ENCODE measurements around the gene CSF2.
"Not testable (repeated sequence)": the region's sequence is repeated elsewhere in the genome, so short reads cannot be mapped to it uniquely, and the experiment has no call there.

Gene CSF2

DNA sequence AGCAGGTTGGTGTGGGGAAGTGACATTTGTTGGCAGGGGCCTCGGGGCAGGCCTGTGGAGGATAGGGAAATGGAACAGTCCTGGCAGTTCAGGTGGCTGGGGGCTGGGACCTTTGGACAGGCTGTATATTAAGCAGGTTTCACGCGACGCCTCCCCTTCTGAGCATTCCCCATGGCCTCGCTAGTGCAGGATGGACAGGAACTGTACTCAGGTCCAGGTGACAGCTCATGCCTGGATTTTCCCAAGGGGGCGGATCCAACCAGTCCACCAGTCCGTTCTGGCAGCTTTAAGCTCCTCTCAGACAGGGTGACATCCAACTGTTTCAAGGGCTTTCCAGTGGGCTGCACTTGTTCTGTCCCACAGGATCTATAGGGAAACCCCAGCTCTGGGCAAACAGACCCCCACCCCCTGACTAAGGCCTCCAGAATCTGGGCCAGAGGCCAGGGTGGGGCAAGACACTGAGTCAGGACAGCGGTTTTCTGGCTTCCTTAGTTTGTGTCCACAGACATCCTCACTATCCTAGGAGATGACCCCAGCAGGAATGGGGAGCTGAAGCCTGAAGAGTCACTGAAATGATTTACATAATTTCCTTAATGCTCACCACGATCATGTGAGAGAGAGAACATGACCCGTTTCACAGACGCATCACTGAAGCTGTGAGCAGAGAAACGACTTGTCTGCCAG lies 20.9 kb downstream of the CSF2 start:
- DNase-seq: no peak

- no peak for DNase-seq
Measured at GRCh38 chr5:132095077-132095410, 21.5 kb downstream of the CSF2 start.

DNA sequence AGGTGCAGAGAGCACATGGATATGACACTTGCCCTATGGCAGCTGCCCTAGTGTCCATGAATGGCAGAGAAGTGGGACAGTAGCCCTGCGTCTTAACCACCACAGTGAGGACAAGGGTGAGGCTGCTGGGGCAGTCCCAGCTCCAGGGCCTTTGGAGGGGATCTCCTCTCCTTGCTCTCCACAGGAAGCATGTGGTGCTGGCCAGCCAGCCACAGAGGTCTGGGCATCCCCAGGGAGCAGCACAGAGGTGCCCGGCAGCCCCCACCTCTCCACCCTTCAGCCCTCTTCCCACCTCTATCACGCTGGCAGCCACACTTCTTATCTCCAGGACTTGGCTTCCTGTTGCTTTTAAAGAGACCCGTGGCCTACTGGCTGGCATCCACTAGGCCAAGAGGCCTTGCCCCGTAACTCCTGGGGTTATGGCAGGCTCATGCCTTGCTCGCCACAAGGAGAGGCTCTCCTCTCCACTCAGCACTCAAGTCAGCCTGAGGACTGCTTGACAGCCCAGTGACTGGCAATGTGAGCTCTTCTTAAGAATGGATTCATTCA lies 21.9 kb downstream of the CSF2 start:
- no peak for DNase-seq

- no peak for DNase-seq
Measured at GRCh38 chr5:132096904-132097303, 23.3 kb downstream of the CSF2 start.

- no peak for DNase-seq
Measured at GRCh38 chr5:132098151-132098594, 24.6 kb downstream of the CSF2 start.

- no peak for DNase-seq
Measured at GRCh38 chr5:132098621-132099020, 25.0 kb downstream of the CSF2 start.

DNA sequence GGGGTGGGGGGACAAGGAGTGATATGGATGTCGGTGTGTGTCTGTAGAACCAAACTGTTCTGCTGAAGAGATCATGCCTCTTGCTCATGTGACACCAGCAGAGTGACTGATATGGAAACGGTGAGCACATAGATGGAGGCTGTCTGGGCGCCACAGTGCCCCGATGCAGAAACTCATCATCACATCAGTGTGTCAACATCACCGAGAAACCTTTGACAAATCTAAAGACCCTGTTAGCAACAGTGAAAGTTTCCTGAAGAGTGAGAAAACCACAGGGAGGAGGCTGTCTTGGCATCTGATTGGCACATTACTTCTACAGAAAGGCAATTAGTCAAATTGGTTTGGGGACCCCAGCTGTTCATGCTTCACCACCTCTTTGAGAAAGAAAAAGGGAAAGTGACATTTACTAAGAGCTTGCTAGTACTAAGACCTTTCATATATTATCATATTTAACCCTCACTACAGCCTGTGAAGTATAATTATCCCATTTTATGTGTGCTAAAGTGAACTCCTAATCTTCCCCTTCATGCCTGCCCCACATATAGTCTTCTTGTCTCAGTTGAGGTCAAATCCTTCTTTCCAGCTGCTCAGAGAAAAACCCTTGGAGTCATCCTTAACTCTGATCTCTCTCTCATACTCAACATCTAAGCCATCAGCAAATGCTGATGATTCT lies 25.6 kb downstream of the CSF2 start:
- DNase-seq: no peak

DNA sequence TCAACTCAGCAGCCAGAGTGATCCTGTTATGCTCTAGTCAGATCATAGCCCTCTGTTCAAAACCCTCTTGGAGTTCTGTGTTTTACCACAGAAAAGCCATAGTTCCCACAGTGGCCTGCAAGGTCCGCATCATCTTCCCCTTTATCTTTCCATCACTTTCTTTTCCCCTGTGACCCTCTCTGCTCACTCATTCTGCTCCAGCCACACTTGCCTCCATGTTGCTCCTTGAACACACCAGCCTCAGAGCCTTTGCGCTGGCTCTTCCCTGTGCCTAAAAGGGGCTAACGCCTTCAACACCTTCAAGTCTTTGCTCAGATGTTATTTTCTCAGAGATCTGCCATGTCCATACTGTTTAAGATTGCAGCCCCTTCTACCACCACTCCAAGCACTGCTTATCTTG lies 26.3 kb downstream of the CSF2 start:
- DNase-seq: no peak

GRCh38 chr5:132100672-132101261 lies 27.2 kb downstream of the CSF2 start:
- DNase-seq: no peak

GRCh38 chr5:132101385-132101880 lies 27.8 kb downstream of the CSF2 start:
- DNase-seq: no peak

DNA sequence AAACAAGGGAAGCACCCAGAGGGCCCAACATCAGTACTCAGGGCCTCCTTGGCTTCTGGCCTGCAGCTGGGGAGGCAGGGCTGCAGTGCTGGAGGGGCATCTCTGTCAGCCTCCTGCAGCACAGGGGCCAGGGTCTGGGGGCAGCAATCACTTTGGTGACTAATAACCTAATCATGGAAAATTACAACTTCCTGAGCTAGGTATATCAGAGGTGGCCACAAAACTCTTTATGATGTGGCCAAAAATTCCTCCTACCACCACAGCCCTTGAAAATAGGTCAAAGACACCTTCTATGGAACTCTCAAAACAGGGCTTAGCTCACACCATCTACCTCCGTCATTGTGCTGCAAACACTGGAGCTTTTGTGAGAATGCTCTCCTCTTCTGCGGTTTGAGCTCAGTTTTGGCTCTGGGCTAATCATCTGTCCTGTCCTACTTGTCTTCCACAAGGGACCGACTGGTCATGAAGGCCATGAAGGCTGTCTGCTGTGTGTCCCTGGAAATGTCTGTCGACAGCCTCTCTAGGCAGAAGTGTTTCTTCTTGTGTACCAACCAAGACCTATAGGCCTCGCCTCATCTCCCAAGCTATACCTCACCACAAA lies 28.6 kb downstream of the CSF2 start:
- DNase-seq: no peak

DNA sequence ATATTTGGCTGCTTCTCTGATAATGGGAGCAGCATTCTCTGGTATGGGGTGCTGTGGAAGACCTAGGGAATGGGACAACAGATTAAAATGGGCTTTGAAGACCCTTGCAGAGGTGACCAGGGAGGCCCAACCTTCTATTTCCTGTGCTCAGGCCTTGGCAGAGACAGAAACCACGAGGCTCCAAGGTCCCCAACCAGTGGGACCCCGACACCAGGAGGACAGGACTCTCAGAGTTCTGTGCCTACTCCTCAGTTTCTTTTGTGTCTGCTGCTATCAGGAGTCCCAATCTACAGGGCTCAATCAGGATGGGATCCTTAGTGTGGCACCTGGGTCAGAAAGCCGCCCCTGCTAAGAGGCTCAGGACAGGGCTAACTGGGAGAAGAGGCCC lies 29.3 kb downstream of the CSF2 start:
- DNase-seq: no peak

- peak; percentile 60 for DNase-seq
Measured at GRCh38 chr5:132103332-132103951, 29.9 kb downstream of the CSF2 start.

DNA sequence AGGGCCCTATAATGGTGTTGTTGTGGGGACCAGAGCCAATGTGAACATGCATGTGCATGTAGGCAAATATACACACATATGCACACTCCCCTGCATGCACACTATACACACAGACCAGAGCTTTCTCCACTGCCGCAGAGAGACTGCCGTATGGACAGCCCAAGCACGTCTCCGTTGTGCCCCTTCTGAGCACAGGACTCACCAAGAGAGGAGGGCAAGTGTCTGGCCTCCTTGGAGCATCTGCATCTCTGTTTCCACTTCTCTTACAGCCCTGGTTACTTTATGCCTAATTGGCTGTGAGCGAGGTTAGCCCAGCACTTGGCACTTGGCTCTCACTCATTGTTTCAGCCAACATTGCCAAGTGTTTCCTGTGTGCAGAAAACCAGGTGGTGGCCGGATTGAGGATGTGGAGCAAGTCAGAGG lies 30.4 kb downstream of the CSF2 start:
- peak; percentile 44 for DNase-seq

DNA sequence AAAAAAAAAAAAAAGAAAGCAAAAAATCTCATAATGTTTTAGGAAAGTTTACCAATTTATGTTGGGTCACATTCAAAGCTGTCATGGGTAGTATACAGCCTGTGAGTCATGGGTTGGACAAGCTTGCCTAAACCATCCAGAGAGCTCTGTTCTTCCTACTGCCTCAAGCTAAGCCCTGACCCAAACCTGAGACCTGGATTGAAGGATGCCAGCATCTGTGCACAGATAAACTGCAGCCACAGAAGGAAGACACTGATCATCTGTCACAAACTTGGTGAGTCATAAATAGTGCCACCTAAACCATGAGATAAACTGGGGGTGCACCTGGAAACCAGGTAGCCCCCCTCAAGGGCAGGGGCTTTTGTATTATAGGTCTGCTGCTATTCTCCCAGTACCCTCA lies 31.0 kb downstream of the CSF2 start:
- DNase-seq: no peak

GRCh38 chr5:132105688-132106087 lies 32.1 kb downstream of the CSF2 start:
- no peak for DNase-seq

DNA sequence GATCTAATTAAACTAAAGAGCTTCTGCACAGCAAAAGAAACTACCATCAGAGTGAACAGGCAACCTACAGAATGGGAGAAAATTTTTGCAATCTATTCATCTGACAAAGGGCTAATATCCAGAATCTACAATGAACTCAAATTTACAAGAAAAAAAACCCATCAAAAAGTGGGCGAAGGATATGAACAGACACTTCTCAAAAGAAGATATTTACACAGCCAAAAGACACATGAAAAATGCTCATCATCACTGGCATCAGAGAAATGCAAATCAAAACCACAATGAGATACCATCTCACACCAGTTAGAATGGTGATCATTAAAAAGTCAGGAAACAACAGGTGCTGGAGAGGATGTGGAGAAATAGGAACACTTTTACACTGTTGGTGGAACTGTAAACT lies 34.9 kb downstream of the CSF2 start:
- not testable (repeated sequence) for DNase-seq

GRCh38 chr5:132108957-132109356 lies 35.4 kb downstream of the CSF2 start:
- not testable (repeated sequence) for DNase-seq

GRCh38 chr5:132109494-132110053 lies 36.0 kb downstream of the CSF2 start:
- DNase-seq: no peak

GRCh38 chr5:132110195-132110594 lies 36.6 kb downstream of the CSF2 start:
- no peak for DNase-seq

- DNase-seq: no peak
Measured at GRCh38 chr5:132110930-132111329, 37.3 kb downstream of the CSF2 start.

DNA sequence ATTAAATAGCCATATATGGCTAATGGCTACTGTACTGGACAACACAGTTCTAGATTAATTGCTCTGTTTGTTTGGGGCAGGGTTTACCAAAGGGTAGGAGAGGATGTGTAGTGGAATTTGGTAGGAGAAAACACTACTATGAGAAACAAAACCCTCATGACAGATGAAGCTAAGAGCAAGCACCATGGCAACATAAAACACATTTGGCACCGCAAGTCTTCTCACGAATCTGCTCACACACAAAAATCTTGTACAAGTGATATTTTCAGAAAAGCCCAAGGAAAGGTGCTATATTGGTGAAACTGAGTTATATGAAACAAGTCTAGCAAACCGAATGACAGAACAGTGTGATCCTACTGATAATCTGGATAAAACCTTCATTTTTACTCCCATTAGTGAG lies 38.5 kb downstream of the CSF2 start:
- no peak for DNase-seq
